Measurements from ENCODE around the gene SNRPA1.
A peak's percentile ranks its signal among the peaks of the same experiment; 100 is the strongest.
"Not testable (repeated sequence)": the region's sequence is repeated elsewhere in the genome, so short reads cannot be mapped to it uniquely, and the experiment has no call there.

SNRPA1 gene

GRCh38 chr15:101294731-101295606 is at the start of gene SNRPA1:
Gene SNRPA1 (minus strand): TSS chr15:101295248. CDS start chr15:101295178, 70 bp downstream.
- DNase-seq (ENCODE audit: low read depth in 2 of 2): peak; percentile 88 to 89

GRCh38 chr15:101342056-101342455 is 47.0 kb upstream of the SNRPA1 start:
- DNase-seq (ENCODE audit: low read depth in 2 of 2): no peak

- no peak for DNase-seq (ENCODE audit: low read depth in 2 of 2)
These were observed 43.5 kb upstream of the SNRPA1 start for GRCh38 chr15:101338502-101339057.

GRCh38 chr15:101337976-101338375 is 42.9 kb upstream of the SNRPA1 start:
- DNase-seq (ENCODE audit: low read depth in 2 of 2): no peak

- DNase-seq (ENCODE audit: low read depth in 2 of 2): not testable (repeated sequence)
These were observed 39.1 kb upstream of the SNRPA1 start for GRCh38 chr15:101333907-101334789.

GRCh38 chr15:101332061-101332467 is 37.0 kb upstream of the SNRPA1 start:
- no peak for DNase-seq (ENCODE audit: low read depth in 2 of 2)

- no peak for DNase-seq (ENCODE audit: low read depth in 2 of 2)
These were observed 34.9 kb upstream of the SNRPA1 start for GRCh38 chr15:101329867-101330380.

GRCh38 chr15:101329309-101329863 is 34.3 kb upstream of the SNRPA1 start:
- DNase-seq (ENCODE audit: low read depth in 2 of 2): no peak

GRCh38 chr15:101328001-101328400 is 33.0 kb upstream of the SNRPA1 start:
- no peak for DNase-seq (ENCODE audit: low read depth in 2 of 2)

GRCh38 chr15:101327147-101327740 is 32.2 kb upstream of the SNRPA1 start:
- DNase-seq (ENCODE audit: low read depth in 2 of 2): no peak

GRCh38 chr15:101326462-101327146 is 31.6 kb upstream of the SNRPA1 start:
- DNase-seq (ENCODE audit: low read depth in 2 of 2): no peak

- no peak for DNase-seq (ENCODE audit: low read depth in 2 of 2)
These were observed 30.9 kb upstream of the SNRPA1 start for GRCh38 chr15:101326026-101326315.

GRCh38 chr15:101325263-101326025 is 30.4 kb upstream of the SNRPA1 start:
- no peak for DNase-seq (ENCODE audit: low read depth in 2 of 2)

- DNase-seq (ENCODE audit: low read depth in 2 of 2): no peak
These were observed 29.6 kb upstream of the SNRPA1 start for GRCh38 chr15:101324524-101325177.

GRCh38 chr15:101323793-101324523 is 28.9 kb upstream of the SNRPA1 start:
- no peak for DNase-seq (ENCODE audit: low read depth in 2 of 2)

- no peak for DNase-seq (ENCODE audit: low read depth in 2 of 2)
These were observed 27.9 kb upstream of the SNRPA1 start for GRCh38 chr15:101322854-101323477.

GRCh38 chr15:101322016-101322695 is 27.1 kb upstream of the SNRPA1 start:
- no peak for DNase-seq (ENCODE audit: low read depth in 2 of 2)
